GM19452 (cell line): ENCODE results near the gene ADGRL3.

Experiments
- ATAC-seq: cut with Tn5 transposase; IDR thresholded peaks from one replicate; pipeline ENCODE4 v1.9.1; 2021; ENCODE audit not compliant: unreplicated experiment

ADGRL3 gene

DNA sequence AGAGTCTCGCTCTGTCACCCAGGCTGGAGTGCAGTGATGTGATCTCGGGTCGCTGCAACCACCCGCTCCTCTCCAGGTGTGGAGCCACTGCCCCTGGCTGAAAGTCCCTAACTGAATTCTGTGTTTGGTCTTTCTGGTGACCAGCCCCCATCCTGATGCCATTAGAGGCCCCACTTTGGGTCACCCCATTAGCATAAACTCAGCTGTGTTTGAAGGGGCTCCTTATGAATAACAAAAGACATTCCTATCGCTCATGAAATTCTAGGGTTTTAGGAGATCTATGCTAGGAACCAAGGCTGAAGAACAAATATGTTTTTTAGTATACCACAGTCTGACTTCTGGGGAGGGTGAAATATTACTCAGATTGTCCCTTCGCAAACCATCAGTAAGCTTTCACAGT lies 652.9 kb downstream of the ADGRL3 start:
- ATAC-seq = no peak

GRCh38 chr4:61860376-61860775 lies 660.2 kb downstream of the ADGRL3 start:
- no peak for ATAC-seq

DNA sequence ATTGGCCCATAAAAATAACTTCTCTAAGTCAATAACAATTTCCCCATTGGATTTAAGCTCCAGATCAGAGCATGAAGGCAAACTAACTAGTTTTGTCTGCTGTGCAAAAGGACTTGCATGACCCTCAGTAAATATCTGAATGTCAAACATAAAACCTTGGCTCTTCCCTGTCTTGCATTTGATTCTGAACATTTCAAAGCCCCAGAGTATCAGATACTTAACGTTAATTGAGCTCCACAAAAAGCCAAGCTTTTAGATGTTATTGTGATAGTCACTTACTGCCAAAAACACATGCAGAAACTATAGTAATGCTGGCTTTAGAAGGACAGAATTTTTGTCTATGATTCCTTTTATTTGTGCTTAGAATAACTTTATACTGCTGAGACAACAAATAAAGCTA lies 664.2 kb downstream of the ADGRL3 start:
- no peak for ATAC-seq

- ATAC-seq = no peak
Measured at GRCh38 chr4:61866378-61867030, 666.4 kb downstream of the ADGRL3 start.

GRCh38 chr4:61872983-61873382 lies 672.9 kb downstream of the ADGRL3 start:
- no peak for ATAC-seq

GRCh38 chr4:61877266-61877665 lies 677.1 kb downstream of the ADGRL3 start:
- no peak for ATAC-seq

DNA sequence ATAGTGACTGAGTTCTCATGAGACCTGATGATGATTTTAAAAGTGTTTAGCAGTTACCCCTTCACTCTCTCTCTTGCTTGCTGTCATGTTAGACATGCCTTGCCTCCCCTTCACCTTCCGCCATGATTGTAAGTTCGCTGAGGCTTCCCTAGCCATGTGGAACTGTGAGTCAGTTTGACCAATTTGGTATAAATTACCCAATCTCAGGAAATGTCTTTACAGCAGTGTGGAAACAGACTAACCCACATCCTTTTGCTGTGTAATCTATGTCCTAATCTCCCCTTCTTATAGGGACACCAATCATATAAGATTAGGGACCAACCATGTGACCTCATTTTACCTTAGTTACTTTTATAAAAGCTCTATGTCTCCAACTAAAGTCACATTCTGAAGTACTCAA lies 677.8 kb downstream of the ADGRL3 start:
- ATAC-seq = no peak

DNA sequence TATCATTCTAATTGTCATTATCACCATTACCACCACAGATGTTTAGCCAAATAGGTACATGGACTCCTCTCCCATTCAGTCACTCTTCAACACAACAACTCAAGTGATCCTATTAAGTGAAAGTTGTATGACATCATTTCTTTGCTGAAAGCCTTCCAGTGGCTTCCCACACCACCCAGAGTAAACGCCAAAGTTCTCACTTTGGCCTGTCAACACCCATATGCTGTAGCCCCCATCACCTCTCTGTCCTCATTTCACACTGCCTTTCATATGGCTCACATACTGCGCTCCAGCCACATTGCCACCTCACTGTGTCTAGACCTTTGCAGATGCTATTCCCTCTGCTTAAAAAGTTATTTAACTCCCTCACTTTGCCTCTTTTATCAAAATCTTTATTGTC lies 682.3 kb downstream of the ADGRL3 start:
- ATAC-seq = no peak

DNA sequence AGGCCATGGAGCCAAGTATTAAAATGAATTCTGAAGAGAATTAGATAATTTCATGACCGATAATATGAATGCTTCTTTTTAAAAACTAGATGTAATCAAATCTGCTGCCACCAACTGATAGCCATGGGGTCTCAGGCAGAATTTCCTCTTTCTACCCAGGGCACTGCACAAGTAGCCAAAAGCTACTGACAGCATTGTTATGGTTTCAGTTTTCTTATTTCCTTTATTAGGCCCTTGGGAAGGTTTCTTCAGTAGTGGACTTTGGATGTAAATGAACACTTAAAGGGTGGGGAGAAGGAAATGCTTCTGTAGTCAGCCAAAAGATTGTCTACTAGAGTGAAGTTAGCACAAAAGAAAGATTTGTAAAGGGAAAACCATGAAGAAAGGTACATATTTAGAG lies 686.0 kb downstream of the ADGRL3 start:
- ATAC-seq = no peak

GRCh38 chr4:61889117-61889516 lies 689.0 kb downstream of the ADGRL3 start:
- ATAC-seq = no peak

- no peak for ATAC-seq
Measured at GRCh38 chr4:61890321-61890720, 690.2 kb downstream of the ADGRL3 start.

- ATAC-seq = no peak
Measured at GRCh38 chr4:61891953-61892352, 691.8 kb downstream of the ADGRL3 start.

GRCh38 chr4:61896634-61897033 lies 696.5 kb downstream of the ADGRL3 start:
- no peak for ATAC-seq

- no peak for ATAC-seq
Measured at GRCh38 chr4:61909031-61909430, 708.9 kb downstream of the ADGRL3 start.

- no peak for ATAC-seq
Measured at GRCh38 chr4:61911313-61911756, 711.2 kb downstream of the ADGRL3 start.

GRCh38 chr4:61913619-61914018 lies 713.5 kb downstream of the ADGRL3 start:
- ATAC-seq = no peak

DNA sequence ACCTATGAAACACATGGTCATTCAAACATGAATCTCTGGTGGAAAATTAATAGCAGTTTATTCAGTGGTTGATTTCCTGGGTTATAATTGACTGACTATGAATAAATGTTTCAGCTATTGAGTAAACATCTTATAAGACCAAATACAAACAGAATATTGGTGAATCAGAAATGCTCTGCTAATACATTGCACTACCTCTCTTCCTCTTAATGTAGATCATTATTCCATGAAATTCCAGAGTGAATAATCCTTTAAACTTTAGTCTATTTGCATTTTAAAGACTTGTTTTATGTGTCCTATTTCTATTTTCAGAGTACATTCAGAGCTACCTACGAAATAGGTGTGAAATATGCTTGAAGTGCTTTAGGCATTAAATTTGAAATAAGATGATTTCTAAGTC lies 715.4 kb downstream of the ADGRL3 start:
- no peak for ATAC-seq

DNA sequence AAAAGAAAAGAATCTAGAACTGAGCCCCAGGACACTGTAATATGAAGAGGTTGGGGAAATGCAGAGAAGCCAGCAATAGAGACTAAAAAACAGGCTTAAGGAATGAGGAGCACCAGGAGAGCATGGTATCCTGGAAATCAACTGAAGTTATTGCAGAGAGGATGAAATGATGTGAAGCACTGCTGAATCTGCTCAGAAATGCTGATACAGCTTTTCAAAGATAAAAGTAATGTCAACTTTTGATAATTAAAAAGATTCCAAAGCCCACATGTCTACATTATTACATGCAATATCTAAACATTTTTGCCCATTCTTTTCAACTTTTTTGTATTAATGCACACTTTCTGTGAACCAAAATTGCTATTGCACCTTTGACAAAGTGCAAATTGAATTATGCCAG lies 718.4 kb downstream of the ADGRL3 start:
- ATAC-seq = no peak

GRCh38 chr4:61918987-61919386 lies 718.9 kb downstream of the ADGRL3 start:
- no peak for ATAC-seq

GRCh38 chr4:61919561-61919960 lies 719.4 kb downstream of the ADGRL3 start:
- no peak for ATAC-seq

GRCh38 chr4:61921920-61922319 lies 721.8 kb downstream of the ADGRL3 start:
- ATAC-seq = no peak

DNA sequence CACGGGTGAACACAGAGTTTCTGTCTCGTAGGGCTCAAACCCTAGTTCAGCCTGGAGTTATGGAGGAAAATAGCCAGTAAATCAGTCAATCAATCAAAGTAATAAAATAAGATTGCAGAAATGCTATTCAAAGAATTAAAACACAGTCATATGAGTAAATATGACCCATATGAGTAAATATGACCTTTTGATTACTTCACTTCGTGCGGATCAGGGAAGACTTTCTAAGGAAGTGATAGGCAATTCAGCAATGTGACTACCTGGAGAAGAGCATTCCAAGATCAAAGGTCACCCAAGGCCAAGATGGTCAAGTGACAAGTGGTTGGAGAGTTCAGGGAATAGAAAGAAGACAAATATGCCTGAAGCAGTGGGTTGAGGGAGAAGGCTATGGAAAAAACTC lies 722.6 kb downstream of the ADGRL3 start:
- no peak for ATAC-seq

GRCh38 chr4:61923179-61923578 lies 723.1 kb downstream of the ADGRL3 start:
- no peak for ATAC-seq
